Motor neuron (in vitro differentiated cells): ENCODE results near the gene ATP6AP1. TPM values are rescaled to one million over a fixed set of nuclear protein-coding genes. Genes with fewer than 3 reads are reported as not detected.

ENCODE experiments used
- ATAC-seq, 8 experiments: fragments of 200-7000 bp; cut with Tn5 transposase; replicated peaks in 6 of 8; 2 replicates each; pipeline ENCODE4 v1.8.0; 2021; ENCODE audit warnings: mild to moderate bottlenecking in 8 of 8, moderate library complexity in 8 of 8
- H3K27ac ChIP-seq, 2 donors: fragments of 250-450 bp; sonication (Bioruptor Pico); 2 replicates each; pipeline ENCODE4 v1.9.0; 2021; ENCODE audit warnings: antibody characterized with exemption in 2 of 2, mild to moderate bottlenecking in 2 of 2, moderate library complexity in 1 of 2
- H3K4me1 ChIP-seq, 2 donors: fragments of 250-450 bp; sonication (Bioruptor Pico); replicated peaks in 1 of 2; 2 replicates each; pipeline ENCODE4 v1.6.1; 2021; ENCODE audit warnings: antibody characterized with exemption in 2 of 2, mild to moderate bottlenecking in 2 of 2, moderate library complexity in 1 of 2
- H3K4me3 ChIP-seq, 5 donors: fragments of 250-450 bp; sonication (Bioruptor Pico); 2 replicates each; pipeline ENCODE4 v1.9.0; 2021; ENCODE audit warnings: antibody characterized with exemption in 5 of 5, mild to moderate bottlenecking in 5 of 5, moderate library complexity in 4 of 5
- WGBS, 10 experiments: fragments of 450-650 bp; shearing (Covaris generic); methylation state at CpG; one replicate each; pipeline ENCODE4 v1.0.0; 2022; 5-methylcytosine and 5-hydroxymethylcytosine counted together
- in situ Hi-C, 9 experiments: fragments of 400-800 bp; cut with MboI; loops; one replicate each; pipeline ENCODE4 v1.15.0; 2021; ENCODE audit warnings: low sequenced_read_pairs in 9 of 9, low pct_unique_long_range_greater_than_20kb in 2 of 9; ENCODE audit not compliant: unreplicated experiment in 9 of 9
- total RNA-seq, 8 experiments: library from RNA; unstranded; fragments of 300-600 nt; gene quantifications; 2 replicates each; pipeline versions ENCODE4 v1.2.3 to v1.2.4, GENCODE V29; 2022

The ATP6AP1 gene
- total RNA-seq, 8 experiments from 2014 or later: 67.6 to 164 (median 78.9) TPM

GRCh38 chrX:154426916-154427770, 1.3 kb upstream of the ATP6AP1 start:
- ATAC-seq: no peak
- Histone ChIP-seq H3K27ac (no peak overlapping the region), H3K4me1 (peaks cover 8 to 10% of the 10 kb centered on the region in 2 donors), H3K4me3 (no peak overlapping the region)
- in situ Hi-C loops: no loop called here
- 17 to 98% (median 74%) methylated on average over 1 to 7 of the region's 13 CpGs; no CpG with 5 or more reads in 6 of the 10 experiments for WGBS, 10 experiments

- 43% methylated on average over 2 of the region's 2 CpGs; no CpG with 5 or more reads in 9 of the 10 experiments for WGBS, 10 experiments
- H3K27ac ChIP-seq: no peak overlapping the region
- in situ Hi-C loops: no loop called here
- peaks cover 8 to 10% of the 10 kb centered on the region in 2 donors for H3K4me1 ChIP-seq
- peak overlapping the region; percentile 55 to 98 (median 77) for H3K4me3 ChIP-seq
- ATAC-seq: no peak
Measured at GRCh38 chrX:154429711-154430110, 1.2 kb downstream of the ATP6AP1 start.

DNA sequence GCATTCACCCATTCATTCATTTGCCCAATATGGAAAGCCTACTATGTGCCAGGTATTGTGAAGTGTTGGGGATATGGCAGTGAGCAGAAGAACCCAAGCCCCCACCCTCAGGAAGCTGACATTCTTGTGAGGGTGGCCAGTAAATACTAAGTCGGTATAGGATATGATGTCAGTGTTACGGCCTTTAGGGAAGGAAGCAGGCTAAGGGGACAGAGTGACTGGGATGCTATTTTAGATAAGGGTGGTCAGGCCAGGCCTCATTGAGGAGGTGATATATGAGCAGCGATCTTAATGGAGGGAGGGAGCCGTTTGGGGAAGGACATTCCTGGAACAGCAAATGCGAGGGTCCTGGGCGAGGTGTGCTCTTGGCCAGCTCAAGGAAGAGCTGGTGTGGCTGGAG, 2.0 kb downstream of the ATP6AP1 start:
- Histone ChIP-seq H3K27ac (no peak overlapping the region), H3K4me1 (peaks cover 8 to 10% of the 10 kb centered on the region in 2 donors), H3K4me3 (no peak overlapping the region)
- no peak for ATAC-seq
- 43 to 80% (median 73%) methylated on average over 2 to 6 of the region's 6 CpGs; no CpG with 5 or more reads in 7 of the 10 experiments for WGBS, 10 experiments
- in situ Hi-C loops: no loop called here

- no peak overlapping the region for H3K4me3 ChIP-seq
- in situ Hi-C loops: no loop called here
- no peak for ATAC-seq
- WGBS, 10 experiments: 39 to 100% (median 85%) methylated on average over 1 to 6 of the region's 7 CpGs; no CpG with 5 or more reads in 6 of the 10 experiments
- no peak overlapping the region for H3K27ac ChIP-seq
- H3K4me1 ChIP-seq: peaks cover 10 to 11% of the 10 kb centered on the region in 2 donors
Measured at GRCh38 chrX:154430916-154431315, 2.4 kb downstream of the ATP6AP1 start.

DNA sequence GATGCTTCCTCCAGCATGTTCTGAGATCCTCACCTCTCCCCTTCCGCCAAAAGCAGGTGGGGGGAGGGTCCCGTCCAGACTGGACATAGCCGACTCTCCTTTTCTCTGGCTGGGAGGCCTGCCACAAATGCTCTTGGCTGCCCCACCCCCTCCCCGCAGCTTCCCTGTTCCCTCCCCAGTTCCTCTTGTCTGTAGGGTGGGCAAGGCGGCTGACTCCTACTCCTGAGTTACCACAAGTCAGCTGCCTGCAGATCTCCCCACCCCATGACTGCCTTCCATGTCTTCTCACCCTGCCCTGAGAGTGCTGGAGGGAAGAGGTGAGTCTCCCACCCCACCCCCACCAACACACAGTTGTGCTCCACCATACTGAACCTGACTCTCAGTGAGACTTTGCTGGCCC, 2.9 kb downstream of the ATP6AP1 start:
- WGBS, 10 experiments: 50% methylated on average over 1 of the region's 5 CpGs; no CpG with 5 or more reads in 9 of the 10 experiments
- ATAC-seq: no peak
- in situ Hi-C loops: no loop called here
- peaks cover 10 to 15% of the 10 kb centered on the region in 2 donors for H3K4me1 ChIP-seq
- H3K4me3 ChIP-seq: no peak overlapping the region
- H3K27ac ChIP-seq: no peak overlapping the region

DNA sequence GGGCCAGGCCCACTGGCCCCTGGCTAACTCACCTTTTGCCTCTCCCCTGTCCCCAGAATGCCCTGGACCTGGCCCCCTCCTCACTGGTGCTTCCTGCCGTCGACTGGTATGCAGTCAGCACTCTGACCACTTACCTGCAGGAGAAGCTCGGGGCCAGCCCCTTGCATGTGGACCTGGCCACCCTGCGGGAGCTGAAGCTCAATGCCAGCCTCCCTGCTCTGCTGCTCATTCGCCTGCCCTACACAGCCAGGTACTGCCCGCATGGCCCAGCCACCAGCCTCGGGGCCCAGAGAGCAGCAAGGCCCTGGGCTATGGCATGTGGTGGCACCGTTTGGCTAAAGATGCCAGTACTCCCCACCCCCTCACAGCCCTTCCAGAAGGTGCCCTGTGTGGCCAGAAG, 3.7 kb downstream of the ATP6AP1 start:
- ATAC-seq: no peak
- H3K4me1 ChIP-seq: peaks cover 10 to 15% of the 10 kb centered on the region in 2 donors
- H3K27ac ChIP-seq: no peak overlapping the region
- in situ Hi-C loops: no loop called here
- H3K4me3 ChIP-seq: no peak overlapping the region
- WGBS, 10 experiments: 33 to 80% methylated on average over 1 of the region's 8 CpGs; no CpG with 5 or more reads in 8 of the 10 experiments

GRCh38 chrX:154433605-154434004, 5.1 kb downstream of the ATP6AP1 start:
- 63% methylated on average over 1 of the region's 7 CpGs; no CpG with 5 or more reads in 9 of the 10 experiments for WGBS, 10 experiments
- Histone ChIP-seq H3K4me1 (peaks cover 7 to 17% of the 10 kb centered on the region in 2 donors), H3K4me3 (no peak overlapping the region), H3K27ac (no peak overlapping the region)
- in situ Hi-C loops: no loop called here
- no peak for ATAC-seq

GRCh38 chrX:154434394-154435168, 6.1 kb downstream of the ATP6AP1 start:
- Histone ChIP-seq H3K4me3 (no peak overlapping the region), H3K27ac (no peak overlapping the region), H3K4me1 (peaks cover 4 to 21% of the 10 kb centered on the region in 2 donors)
- WGBS, 10 experiments: 100% methylated on average over 1 of the region's 7 CpGs; no CpG with 5 or more reads in 7 of the 10 experiments
- in situ Hi-C loops: no loop called here
- no peak for ATAC-seq

GRCh38 chrX:154435171-154435733, 6.8 kb downstream of the ATP6AP1 start:
- H3K4me3 ChIP-seq: no peak overlapping the region
- H3K27ac ChIP-seq: peak overlapping the region in 1 of 2 donors; percentile 100
- peaks cover 2 to 16% of the 10 kb centered on the region in 2 donors for H3K4me1 ChIP-seq
- in situ Hi-C loops: no loop called here
- ATAC-seq: no peak
- 53 to 60% methylated on average over 3 to 6 of the region's 19 CpGs; no CpG with 5 or more reads in 8 of the 10 experiments for WGBS, 10 experiments

- in situ Hi-C loops: no loop called here
- Histone ChIP-seq H3K27ac (peak overlapping the region; percentile 100), H3K4me1 (peaks cover 2 to 16% of the 10 kb centered on the region in 2 donors), H3K4me3 (peak overlapping the region; percentile 72 to 95 (median 88))
- 28% methylated on average over 4 of the region's 78 CpGs; no CpG with 5 or more reads in 9 of the 10 experiments for WGBS, 10 experiments
- ATAC-seq: peak; percentile 63 to 85 (median 82)
Measured at GRCh38 chrX:154436374-154436982, 8.0 kb downstream of the ATP6AP1 start.

DNA sequence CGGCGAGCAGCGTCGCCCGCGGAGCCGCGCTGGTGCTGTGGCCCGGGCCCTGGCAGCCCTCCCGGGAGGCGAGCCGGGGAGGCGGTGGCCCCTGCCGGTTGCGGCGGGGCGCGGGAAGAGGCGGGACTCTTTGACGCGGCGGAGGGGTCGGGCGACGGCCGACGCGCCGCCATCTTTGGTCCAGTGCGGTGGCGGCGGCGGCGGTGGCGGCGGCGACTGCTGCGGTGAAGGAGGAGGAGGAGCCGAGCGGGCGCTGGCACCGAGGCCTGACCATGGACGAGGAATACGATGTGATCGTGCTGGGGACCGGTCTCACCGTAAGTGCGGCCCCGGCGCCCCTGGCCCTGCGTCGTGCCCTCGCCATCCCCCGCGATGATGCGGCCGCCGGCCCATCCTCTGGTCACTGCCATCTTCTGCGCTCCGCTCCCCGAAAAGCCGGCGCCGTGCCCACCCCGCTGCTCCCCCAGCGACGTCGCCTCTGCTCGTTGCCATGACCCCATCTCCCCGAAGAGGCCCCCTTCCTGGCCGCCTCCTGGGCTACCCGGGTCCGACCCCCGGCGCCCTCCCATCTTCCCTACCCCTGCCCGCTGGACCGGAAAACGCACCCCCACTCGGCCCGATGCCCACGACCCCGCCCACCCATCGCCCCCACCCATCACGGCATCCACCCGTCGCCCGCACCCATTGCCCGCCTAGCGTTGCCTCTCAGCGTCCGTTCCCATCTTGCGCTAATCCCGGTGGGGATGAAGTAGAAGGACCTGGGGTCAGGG, 8.7 kb downstream of the ATP6AP1 start, which contains the start of gene GDI1:
Gene GDI1, plus strand, starts transcription at position 172 of the 770 bp plus-strand sequence. Its CDS starts 101 bp downstream, at position 273.
- in situ Hi-C loops: no loop called here
- peak within 1 kb of the TSS; percentile 72 to 95 (median 88) for H3K4me3 ChIP-seq
- peak within 1 kb of the TSS; percentile 100 for H3K27ac ChIP-seq
- WGBS, 10 experiments: 0% methylated on average over 2 of the region's 93 CpGs; no CpG with 5 or more reads in 9 of the 10 experiments
- peaks cover 2 to 16% of the 10 kb centered on the region in 2 donors for H3K4me1 ChIP-seq
- peak; percentile 53 to 78 (median 66) for ATAC-seq
